GM21786 (cell line): ENCODE measurements around the gene OPRL1.
A peak's percentile ranks its signal among the peaks of the same experiment; 100 is the strongest.

Experiments
- ATAC-seq: cut with Tn5 transposase; IDR thresholded peaks from one replicate; pipeline ENCODE4 v1.9.1; 2021; ENCODE audit not compliant: unreplicated experiment

The OPRL1 gene

GRCh38 chr20:64070244-64070993 is 9.5 kb upstream of the OPRL1 start:
- ATAC-seq, result no peak

- no peak for ATAC-seq
These were observed 8.2 kb upstream of the OPRL1 start for GRCh38 chr20:64071341-64072332.

- ATAC-seq, result no peak
These were observed 7.3 kb upstream of the OPRL1 start for GRCh38 chr20:64072498-64073063.

GRCh38 chr20:64073476-64074183 is 6.3 kb upstream of the OPRL1 start:
- ATAC-seq, result no peak

GRCh38 chr20:64074184-64074789 is 5.6 kb upstream of the OPRL1 start:
- ATAC-seq, result no peak

GRCh38 chr20:64074963-64075362 is 4.9 kb upstream of the OPRL1 start:
- ATAC-seq, result no peak

GRCh38 chr20:64075556-64075955 is 4.3 kb upstream of the OPRL1 start:
- ATAC-seq, result no peak

- no peak for ATAC-seq
These were observed 3.6 kb upstream of the OPRL1 start for GRCh38 chr20:64076061-64076997.

- peak; percentile 34 for ATAC-seq
These were observed 2.8 kb upstream of the OPRL1 start for GRCh38 chr20:64077094-64077493.

- ATAC-seq, result no peak
These were observed 2.4 kb upstream of the OPRL1 start for GRCh38 chr20:64077541-64077875.

GRCh38 chr20:64077876-64078551 is 1.9 kb upstream of the OPRL1 start:
- ATAC-seq, result peak; percentile 29

GRCh38 chr20:64078934-64079272 is 979 bp upstream of the OPRL1 start:
- ATAC-seq, result no peak

- ATAC-seq, result peak; percentile 33
These were observed 439 bp upstream of the OPRL1 start, which contains the start of gene RGS19 for GRCh38 chr20:64079273-64080012. TSS of gene RGS19 (minus strand) at chr20:64079518. CDS start at chr20:64076886, 2,632 bp downstream.

- no peak for ATAC-seq
These were observed 1.1 kb downstream of the OPRL1 start for GRCh38 chr20:64080813-64081623.

- ATAC-seq, result no peak
These were observed 1.7 kb downstream of the OPRL1 start for GRCh38 chr20:64081624-64081964.

- no peak for ATAC-seq
These were observed 2.3 kb downstream of the OPRL1 start for GRCh38 chr20:64082126-64082731.

- no peak for ATAC-seq
These were observed 3.0 kb downstream of the OPRL1 start for GRCh38 chr20:64082820-64083377.
